AG04450 (cell line): Measurements from ENCODE around the gene PSTPIP1. TPM values are rescaled to one million over a fixed set of nuclear protein-coding genes. Genes with fewer than 3 reads are reported as not detected.

Source experiments
- CTCF ChIA-PET: fragments of 300-600, 350-600 bp; formaldehyde crosslinking; extraction: SDS; loops from one replicate; lab custom pipeline; 2022; ENCODE audit warnings: antibody characterized with exemption, inconsistent platforms; lab: Charles Lee
- POLR2A ChIA-PET: fragments of 350-600 bp; formaldehyde crosslinking; extraction: SDS; loops from one replicate; lab custom pipeline; 2021; ENCODE audit warnings: antibody characterized with exemption, inconsistent platforms; lab: Yijun Ruan, JAX
- DNase-seq: peaks from one replicate; pipeline ENCODE4 v3.0.0-alpha.2; 2011; ENCODE audit warnings: low read depth, low spot score
- H3K27ac ChIP-seq: one replicate; pipeline ENCODE4 v1.5.1; 2012; ENCODE audit warnings: low read depth, low read length, control low read depth
- H3K27me3 ChIP-seq: one replicate; pipeline ENCODE4 v1.6.0; 2012; ENCODE audit warnings: low read length; ENCODE audit not compliant: control insufficient read depth, insufficient read depth
- H3K4me3 ChIP-seq: 2 replicates; pipeline ENCODE4 v1.5.1; 2011; ENCODE audit warnings: mild to moderate bottlenecking, low read depth, low read length, control low read depth
- H3K9me3 ChIP-seq: 2 replicates; pipeline ENCODE4 v1.5.1; 2012; ENCODE audit warnings: low read length; ENCODE audit not compliant: control insufficient read depth, insufficient read depth
- polyA plus RNA-seq: library from polyadenylated mRNA; depleted of rRNA; stranded (reverse); fragments of >200 nt; gene quantifications from 2 replicates; pipeline ENCODE4 v1.2.3, GENCODE V29; 2011
- TF ChIP-seq, protein P1 (sequence below): IDR thresholded peaks from 2 replicates; pipeline ENCODE4 v1.5.1; 2011; ENCODE audit warnings: low read depth, low read length, control low read depth, inconsistent platforms

PSTPIP1 gene
- polyA plus RNA-seq, 1 experiment, result 0.21 TPM

- H3K9me3 ChIP-seq, result no peaks in the 10 kb centered on the region; the same call in 1 of the 2 replicates
- ChIA-PET POLR2A (no interaction called here), CTCF (no interaction called here)
- no peak overlapping the region for H3K4me3 ChIP-seq
- DNase-seq, result no peak
- TF ChIP-seq, protein P1, sequence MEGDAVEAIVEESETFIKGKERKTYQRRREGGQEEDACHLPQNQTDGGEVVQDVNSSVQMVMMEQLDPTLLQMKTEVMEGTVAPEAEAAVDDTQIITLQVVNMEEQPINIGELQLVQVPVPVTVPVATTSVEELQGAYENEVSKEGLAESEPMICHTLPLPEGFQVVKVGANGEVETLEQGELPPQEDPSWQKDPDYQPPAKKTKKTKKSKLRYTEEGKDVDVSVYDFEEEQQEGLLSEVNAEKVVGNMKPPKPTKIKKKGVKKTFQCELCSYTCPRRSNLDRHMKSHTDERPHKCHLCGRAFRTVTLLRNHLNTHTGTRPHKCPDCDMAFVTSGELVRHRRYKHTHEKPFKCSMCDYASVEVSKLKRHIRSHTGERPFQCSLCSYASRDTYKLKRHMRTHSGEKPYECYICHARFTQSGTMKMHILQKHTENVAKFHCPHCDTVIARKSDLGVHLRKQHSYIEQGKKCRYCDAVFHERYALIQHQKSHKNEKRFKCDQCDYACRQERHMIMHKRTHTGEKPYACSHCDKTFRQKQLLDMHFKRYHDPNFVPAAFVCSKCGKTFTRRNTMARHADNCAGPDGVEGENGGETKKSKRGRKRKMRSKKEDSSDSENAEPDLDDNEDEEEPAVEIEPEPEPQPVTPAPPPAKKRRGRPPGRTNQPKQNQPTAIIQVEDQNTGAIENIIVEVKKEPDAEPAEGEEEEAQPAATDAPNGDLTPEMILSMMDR, result no peak
- H3K27ac ChIP-seq, result no peak overlapping the region
- no peaks in the 10 kb centered on the region for H3K27me3 ChIP-seq
Measured at GRCh38 chr15:77030928-77031375, 36.0 kb downstream of the PSTPIP1 start.

- no peak overlapping the region for H3K4me3 ChIP-seq
Measured at GRCh38 chr15:77031376-77032050, 36.6 kb downstream of the PSTPIP1 start.

GRCh38 chr15:77032052-77032646 lies 37.2 kb downstream of the PSTPIP1 start:
- Histone ChIP-seq H3K9me3 (no peaks in the 10 kb centered on the region; the same call in 1 of the 2 replicates), H3K27ac (no peak overlapping the region), H3K27me3 (no peaks in the 10 kb centered on the region), H3K4me3 (no peak overlapping the region)
- POLR2A ChIA-PET, result no interaction called here
- TF ChIP-seq, protein P1, result no peak
- DNase-seq, result no peak
- CTCF ChIA-PET, result interaction anchor here (0.6 kb wide), 1 partner anchor 603 kb away, joined by 4 read pairs; no protein-coding TSS in a partner anchor

More at GRCh38 chr15:77031376-77032050, 36.6 kb downstream of the PSTPIP1 start:
- no peaks in the 10 kb centered on the region; the same call in 1 of the 2 replicates for H3K9me3 ChIP-seq
- no peak overlapping the region for H3K27ac ChIP-seq
- DNase-seq, result no peak
- TF ChIP-seq, protein P1, result no peak
- POLR2A ChIA-PET, result no interaction called here
- CTCF ChIA-PET, result no interaction called here
- no peaks in the 10 kb centered on the region for H3K27me3 ChIP-seq

GRCh38 chr15:77032647-77033416 lies 37.9 kb downstream of the PSTPIP1 start:
- ChIA-PET CTCF (interaction anchor here (0.6 to 1.1 kb wide), 3 partner anchors 8 to 602 kb away, joined by 3 to 4 read pairs (median 3); no protein-coding TSS in a partner anchor), POLR2A (no interaction called here)
- H3K9me3 ChIP-seq, result peaks cover 2% of the 10 kb centered on the region; the same call in 1 of the 2 replicates
- H3K27ac ChIP-seq, result no peak overlapping the region
- H3K27me3 ChIP-seq, result no peaks in the 10 kb centered on the region
- no peak for DNase-seq
- TF ChIP-seq, protein P1, result no peak
- H3K4me3 ChIP-seq, result no peak overlapping the region
